ENCODE results near the gene TRAF3.

DNA sequence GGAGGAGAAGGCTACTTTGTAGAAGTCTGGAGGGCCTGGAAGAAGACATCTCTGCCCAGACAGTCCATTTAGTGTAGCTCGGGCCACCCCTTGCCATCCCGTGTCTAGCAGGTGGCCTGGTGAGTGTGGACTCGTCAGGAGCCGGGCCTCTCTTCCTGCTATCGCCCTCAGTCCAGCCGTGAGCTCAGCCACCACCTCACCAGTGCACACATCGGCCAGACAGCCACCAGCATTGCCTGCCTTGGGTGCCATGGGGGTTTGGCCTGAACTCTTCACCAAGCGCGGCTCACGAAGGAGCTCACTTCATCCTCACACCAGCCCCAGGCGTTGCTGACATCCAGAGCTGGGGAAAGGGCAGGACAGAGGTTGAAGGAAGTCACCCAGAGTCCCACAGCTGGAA lies 19.6 kb upstream of the TRAF3 start:
- TF ChIP-seq, protein P1, sequence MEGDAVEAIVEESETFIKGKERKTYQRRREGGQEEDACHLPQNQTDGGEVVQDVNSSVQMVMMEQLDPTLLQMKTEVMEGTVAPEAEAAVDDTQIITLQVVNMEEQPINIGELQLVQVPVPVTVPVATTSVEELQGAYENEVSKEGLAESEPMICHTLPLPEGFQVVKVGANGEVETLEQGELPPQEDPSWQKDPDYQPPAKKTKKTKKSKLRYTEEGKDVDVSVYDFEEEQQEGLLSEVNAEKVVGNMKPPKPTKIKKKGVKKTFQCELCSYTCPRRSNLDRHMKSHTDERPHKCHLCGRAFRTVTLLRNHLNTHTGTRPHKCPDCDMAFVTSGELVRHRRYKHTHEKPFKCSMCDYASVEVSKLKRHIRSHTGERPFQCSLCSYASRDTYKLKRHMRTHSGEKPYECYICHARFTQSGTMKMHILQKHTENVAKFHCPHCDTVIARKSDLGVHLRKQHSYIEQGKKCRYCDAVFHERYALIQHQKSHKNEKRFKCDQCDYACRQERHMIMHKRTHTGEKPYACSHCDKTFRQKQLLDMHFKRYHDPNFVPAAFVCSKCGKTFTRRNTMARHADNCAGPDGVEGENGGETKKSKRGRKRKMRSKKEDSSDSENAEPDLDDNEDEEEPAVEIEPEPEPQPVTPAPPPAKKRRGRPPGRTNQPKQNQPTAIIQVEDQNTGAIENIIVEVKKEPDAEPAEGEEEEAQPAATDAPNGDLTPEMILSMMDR (IDR thresholded peaks at IDR 0.05) = no peak
- no peak for TF ChIP-seq POLR2AphosphoS5 (IDR thresholded peaks at IDR 0.05; ENCODE audit: low read depth, low read length)

Data from Panc1 (cell line).